Parathyroid adenoma (tissue), 2 donors: ENCODE data around the gene TSPAN12.

Source experiments
- H2AFZ ChIP-seq: fragments of 300-600 bp; sonication (generic); one replicate; pipeline ENCODE4 v1.7.0; 2017; ENCODE audit warnings: antibody characterized with exemption, mild to moderate bottlenecking
- H3K27ac ChIP-seq: fragments of 300-600 bp; sonication (generic); one replicate; pipeline ENCODE4 v1.7.0; 2017
- H3K27me3 ChIP-seq: fragments of 300-600 bp; sonication (generic); one replicate; pipeline ENCODE4 v1.7.0; 2017; ENCODE audit warnings: low read length; ENCODE audit not compliant: control insufficient read depth, insufficient read depth
- H3K36me3 ChIP-seq: fragments of 300-600 bp; sonication (generic); one replicate; pipeline ENCODE4 v1.7.0; 2017; ENCODE audit warnings: low read length; ENCODE audit not compliant: control insufficient read depth, insufficient read depth
- H3K4me1 ChIP-seq: fragments of 300-600 bp; sonication (generic); one replicate; pipeline ENCODE4 v1.7.0; 2017; ENCODE audit warnings: control low read depth
- H3K4me2 ChIP-seq: fragments of 300-600 bp; sonication (generic); one replicate; pipeline ENCODE4 v1.7.0; 2017; ENCODE audit warnings: low read length
- H3K4me3 ChIP-seq: fragments of 300-600 bp; sonication (generic); one replicate; pipeline ENCODE4 v1.7.0; 2017; ENCODE audit warnings: low read depth, low read length
- H3K79me2 ChIP-seq: fragments of 300-600 bp; sonication (generic); one replicate; pipeline ENCODE4 v1.7.0; 2017; ENCODE audit warnings: control low read depth
- H3K9ac ChIP-seq: fragments of 300-600 bp; sonication (generic); one replicate; pipeline ENCODE4 v1.7.0; 2017; ENCODE audit warnings: mild to moderate bottlenecking
- H3K9me3 ChIP-seq: fragments of 300-600 bp; sonication (generic); one replicate; pipeline ENCODE4 v1.7.0; 2017; ENCODE audit warnings: low read length; ENCODE audit not compliant: control insufficient read depth
- TF ChIP-seq, protein P1 (sequence below): fragments of 300-600 bp; sonication (generic); IDR thresholded peaks from one replicate; pipeline ENCODE4 v1.7.0; 2017; ENCODE audit warnings: antibody characterized with exemption, mild to moderate bottlenecking
- donor health status: primary hyperparathyroidism.

Gene TSPAN12

GRCh38 chr7:120829487-120829886, 28.5 kb downstream of the TSPAN12 start:
- TF ChIP-seq, protein P1, sequence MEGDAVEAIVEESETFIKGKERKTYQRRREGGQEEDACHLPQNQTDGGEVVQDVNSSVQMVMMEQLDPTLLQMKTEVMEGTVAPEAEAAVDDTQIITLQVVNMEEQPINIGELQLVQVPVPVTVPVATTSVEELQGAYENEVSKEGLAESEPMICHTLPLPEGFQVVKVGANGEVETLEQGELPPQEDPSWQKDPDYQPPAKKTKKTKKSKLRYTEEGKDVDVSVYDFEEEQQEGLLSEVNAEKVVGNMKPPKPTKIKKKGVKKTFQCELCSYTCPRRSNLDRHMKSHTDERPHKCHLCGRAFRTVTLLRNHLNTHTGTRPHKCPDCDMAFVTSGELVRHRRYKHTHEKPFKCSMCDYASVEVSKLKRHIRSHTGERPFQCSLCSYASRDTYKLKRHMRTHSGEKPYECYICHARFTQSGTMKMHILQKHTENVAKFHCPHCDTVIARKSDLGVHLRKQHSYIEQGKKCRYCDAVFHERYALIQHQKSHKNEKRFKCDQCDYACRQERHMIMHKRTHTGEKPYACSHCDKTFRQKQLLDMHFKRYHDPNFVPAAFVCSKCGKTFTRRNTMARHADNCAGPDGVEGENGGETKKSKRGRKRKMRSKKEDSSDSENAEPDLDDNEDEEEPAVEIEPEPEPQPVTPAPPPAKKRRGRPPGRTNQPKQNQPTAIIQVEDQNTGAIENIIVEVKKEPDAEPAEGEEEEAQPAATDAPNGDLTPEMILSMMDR: no peak
- H2AFZ ChIP-seq: no peak overlapping the region
- H3K4me1 ChIP-seq: no peaks in the 10 kb centered on the region
- H3K27ac ChIP-seq: no peak overlapping the region
- no peak overlapping the region for H3K9ac ChIP-seq
- H3K9me3 ChIP-seq: no peaks in the 10 kb centered on the region
- H3K27me3 ChIP-seq: no peaks in the 10 kb centered on the region
- no peaks in the 10 kb centered on the region for H3K36me3 ChIP-seq
- H3K79me2 ChIP-seq: no peaks in the 10 kb centered on the region
- no peak overlapping the region for H3K4me3 ChIP-seq
- H3K4me2 ChIP-seq: no peak overlapping the region

GRCh38 chr7:120828528-120828927, 29.4 kb downstream of the TSPAN12 start:
- TF ChIP-seq, protein P1: no peak
- Histone ChIP-seq H3K27me3 (no peaks in the 10 kb centered on the region), H3K4me2 (no peak overlapping the region), H3K4me1 (no peaks in the 10 kb centered on the region), H3K27ac (no peak overlapping the region), H2AFZ (no peak overlapping the region), H3K9me3 (no peaks in the 10 kb centered on the region), H3K4me3 (no peak overlapping the region), H3K9ac (no peak overlapping the region), H3K36me3 (no peaks in the 10 kb centered on the region), H3K79me2 (no peaks in the 10 kb centered on the region)

- Histone ChIP-seq H3K36me3 (no peaks in the 10 kb centered on the region), H3K4me1 (no peaks in the 10 kb centered on the region), H3K4me2 (no peak overlapping the region), H3K79me2 (no peaks in the 10 kb centered on the region), H3K4me3 (no peak overlapping the region), H2AFZ (no peak overlapping the region), H3K9me3 (no peaks in the 10 kb centered on the region), H3K9ac (no peak overlapping the region), H3K27ac (no peak overlapping the region), H3K27me3 (no peaks in the 10 kb centered on the region)
- TF ChIP-seq, protein P1: no peak
Measured at GRCh38 chr7:120827371-120828118, 30.4 kb downstream of the TSPAN12 start.

- Histone ChIP-seq H3K79me2 (no peaks in the 10 kb centered on the region), H3K9ac (no peak overlapping the region), H3K4me3 (no peak overlapping the region), H3K4me1 (no peaks in the 10 kb centered on the region), H3K36me3 (no peaks in the 10 kb centered on the region), H3K9me3 (no peaks in the 10 kb centered on the region), H3K27ac (no peak overlapping the region), H3K4me2 (no peak overlapping the region), H2AFZ (no peak overlapping the region), H3K27me3 (no peaks in the 10 kb centered on the region)
- TF ChIP-seq, protein P1: no peak
Measured at GRCh38 chr7:120825576-120825975, 32.4 kb downstream of the TSPAN12 start.

DNA sequence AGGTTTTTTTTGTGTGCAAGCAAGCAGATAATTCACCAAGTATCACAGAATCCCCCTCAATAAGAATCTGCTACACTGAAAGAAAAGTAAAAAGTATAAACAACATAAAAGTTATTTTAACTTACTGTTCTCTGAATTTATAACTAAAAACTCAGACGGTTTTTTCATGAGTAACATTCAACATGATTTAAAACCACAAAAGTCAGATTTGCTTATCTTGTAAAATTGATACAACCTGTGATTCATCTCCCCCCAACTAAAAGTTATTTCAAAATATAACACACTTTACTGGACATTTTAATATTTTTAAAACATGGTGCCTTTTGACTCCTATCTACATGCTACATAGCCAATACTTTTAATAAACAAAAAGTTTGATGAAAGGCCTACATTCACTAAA, 32.8 kb downstream of the TSPAN12 start:
- no peaks in the 10 kb centered on the region for H3K4me1 ChIP-seq
- no peaks in the 10 kb centered on the region for H3K9me3 ChIP-seq
- TF ChIP-seq, protein P1: no peak
- H3K4me2 ChIP-seq: no peak overlapping the region
- no peaks in the 10 kb centered on the region for H3K27me3 ChIP-seq
- H3K9ac ChIP-seq: no peak overlapping the region
- H3K4me3 ChIP-seq: no peak overlapping the region
- no peak overlapping the region for H2AFZ ChIP-seq
- no peaks in the 10 kb centered on the region for H3K36me3 ChIP-seq
- H3K79me2 ChIP-seq: no peaks in the 10 kb centered on the region
- H3K27ac ChIP-seq: no peak overlapping the region
